Measurements from ENCODE around the gene SSR2.

- peak in 2 of 6 experiments; percentile 26 for TF ChIP-seq CTCF (IDR thresholded peaks at IDR 0.05)
- TF ChIP-seq POLR2A (IDR thresholded peaks at IDR 0.05) = peak in 2 of 4 donors; percentile 72 to 78
Measured at GRCh38 chr1:156054500-156055280, 33.9 kb upstream of the SSR2 start, which contains the start of gene LAMTOR2.

Data from upper lobe of left lung (tissue), 4 donors.